Measurements from ENCODE around the gene C14orf93.
A peak's percentile ranks its signal among the peaks of the same experiment; 100 is the strongest.

Gene C14orf93

DNA sequence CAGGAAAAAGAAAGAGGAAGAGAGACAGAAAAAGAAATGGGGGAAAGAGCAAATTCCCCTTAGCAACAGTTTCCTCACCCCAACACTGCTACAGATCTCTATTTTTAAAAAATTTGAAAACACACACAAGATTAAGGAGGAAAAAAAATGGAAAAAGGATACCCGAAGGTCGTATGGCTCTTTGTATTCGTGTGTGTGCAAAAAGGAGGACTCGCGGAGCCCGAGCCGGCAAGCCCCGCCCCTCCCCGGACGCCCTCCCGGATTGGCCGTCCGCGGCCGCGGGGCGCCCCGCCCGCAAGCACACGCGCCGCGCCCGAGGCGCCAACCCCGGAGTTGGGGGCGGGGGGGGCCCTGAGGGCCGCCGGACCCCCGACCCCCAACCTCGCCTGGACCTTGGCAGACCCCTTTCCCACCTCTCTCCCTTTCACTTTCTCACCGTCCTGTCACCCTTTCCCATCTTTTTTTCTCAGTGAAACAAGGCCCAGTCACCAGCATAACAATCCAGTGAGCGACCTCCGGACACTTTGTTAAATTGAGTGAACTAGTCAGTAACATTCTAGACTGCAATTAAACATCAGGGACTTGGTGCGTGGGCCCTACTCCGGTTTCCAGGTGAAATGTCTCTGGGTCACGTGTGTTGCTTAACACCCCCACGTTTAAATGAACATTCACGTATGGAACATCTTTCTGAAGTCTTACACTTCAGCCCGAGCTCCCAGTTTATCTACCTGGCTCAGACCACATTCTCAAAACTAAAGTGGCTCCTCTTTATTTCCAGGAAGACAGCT, at the start of gene C14orf93:
C14orf93 (minus strand) TSS at position 205 of the 788 bp plus-strand sequence. CDS start 11,120 bp downstream, outside the sequence.
- peak; percentile 44 for DNase-seq

- no peak for DNase-seq
Observed at GRCh38 chr14:23058654-23059504, 48.9 kb upstream of the C14orf93 start.

GRCh38 chr14:23057757-23058653, 48.1 kb upstream of the C14orf93 start:
- DNase-seq, result no peak

DNA sequence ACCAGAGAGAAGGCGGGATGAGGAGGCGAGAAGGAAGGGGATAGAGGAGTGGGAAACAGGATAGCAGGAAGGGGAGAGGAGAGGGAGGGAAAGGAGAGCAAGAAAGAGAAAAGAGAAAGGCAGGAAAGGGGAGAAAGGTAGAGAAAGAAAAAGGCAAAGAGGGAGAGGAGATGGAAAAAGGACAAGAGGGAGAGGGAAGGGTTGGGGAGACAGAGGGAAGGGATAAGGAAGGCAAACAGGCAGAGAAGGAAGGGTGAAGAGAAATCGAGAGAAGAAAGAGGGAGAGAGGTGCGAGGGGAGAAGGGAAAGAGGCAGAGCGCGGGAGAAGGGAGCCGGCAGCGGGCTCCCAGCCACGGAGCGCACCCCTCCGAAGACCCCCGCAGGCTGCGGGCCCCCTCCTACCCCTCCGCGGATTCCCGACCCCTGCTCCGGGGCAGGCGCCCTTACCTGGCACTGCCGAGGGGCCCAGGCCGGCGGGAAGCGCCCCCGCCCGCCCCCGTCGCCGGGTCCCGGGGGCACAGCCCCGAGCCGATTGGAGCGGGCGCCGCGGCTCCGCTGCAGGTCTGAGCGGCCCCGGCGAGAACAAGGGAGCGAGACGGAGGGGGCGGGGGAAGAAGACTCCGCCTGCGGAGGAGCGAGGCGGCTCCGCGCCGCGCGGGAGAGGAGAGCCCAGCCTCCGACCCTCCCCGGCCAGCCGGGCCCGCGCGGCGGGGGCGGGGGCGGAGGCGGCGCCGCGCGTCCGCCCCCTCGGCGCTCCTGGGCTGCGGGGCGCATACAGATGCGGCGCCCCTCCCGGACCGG, 47.2 kb upstream of the C14orf93 start, which contains the start of gene CDH24:
CDH24 (minus strand) TSS at position 565 of the 801 bp plus-strand sequence. CDS start 1,787 bp downstream, outside the sequence.
- no peak for DNase-seq

DNA sequence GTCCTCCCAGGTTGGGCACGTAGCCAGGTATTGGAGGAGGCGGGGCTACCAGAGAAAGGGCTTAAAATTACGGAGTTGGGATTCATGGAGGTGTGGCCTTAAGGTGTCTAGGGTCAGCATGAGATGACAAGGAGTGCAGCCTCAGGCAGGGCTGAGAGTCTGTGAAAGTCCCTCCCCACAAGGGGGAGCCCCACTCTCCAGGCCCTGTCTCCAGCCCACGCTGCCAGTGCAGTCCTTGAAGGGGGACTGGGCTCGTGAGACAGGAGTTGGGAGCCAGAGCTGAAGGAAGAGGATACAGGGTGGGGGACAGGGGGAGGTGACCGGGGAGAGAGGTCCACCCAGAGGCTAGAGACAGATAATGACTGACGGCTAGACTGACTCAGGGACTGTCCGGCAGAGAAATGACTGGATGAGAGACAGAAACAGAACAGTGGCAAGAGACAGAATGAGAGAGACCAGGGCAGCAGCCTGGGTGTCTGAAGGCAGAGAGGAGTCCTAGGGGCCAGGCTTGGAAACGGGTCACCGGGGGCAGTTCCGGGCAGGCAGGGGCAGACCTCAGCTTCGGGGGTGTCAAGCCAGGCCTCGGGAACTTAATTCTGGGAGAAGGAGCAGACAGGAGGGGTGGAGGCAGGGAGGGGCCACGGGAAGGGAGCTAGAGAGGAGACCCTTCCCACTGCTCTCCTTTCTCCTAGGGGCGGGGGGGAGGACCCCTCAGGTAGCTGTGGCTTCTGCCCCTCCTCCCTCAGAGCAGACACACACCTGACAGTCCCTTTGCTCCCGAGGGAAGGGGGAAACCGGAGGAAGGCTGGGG, 46.4 kb upstream of the C14orf93 start:
- no peak for DNase-seq

GRCh38 chr14:23055621-23056144, 45.7 kb upstream of the C14orf93 start:
- no peak for DNase-seq

GRCh38 chr14:23055147-23055550, 45.2 kb upstream of the C14orf93 start:
- no peak for DNase-seq

GRCh38 chr14:23054000-23054811, 44.3 kb upstream of the C14orf93 start:
- DNase-seq, result no peak

GRCh38 chr14:23053426-23053825, 43.5 kb upstream of the C14orf93 start:
- DNase-seq, result no peak

DNA sequence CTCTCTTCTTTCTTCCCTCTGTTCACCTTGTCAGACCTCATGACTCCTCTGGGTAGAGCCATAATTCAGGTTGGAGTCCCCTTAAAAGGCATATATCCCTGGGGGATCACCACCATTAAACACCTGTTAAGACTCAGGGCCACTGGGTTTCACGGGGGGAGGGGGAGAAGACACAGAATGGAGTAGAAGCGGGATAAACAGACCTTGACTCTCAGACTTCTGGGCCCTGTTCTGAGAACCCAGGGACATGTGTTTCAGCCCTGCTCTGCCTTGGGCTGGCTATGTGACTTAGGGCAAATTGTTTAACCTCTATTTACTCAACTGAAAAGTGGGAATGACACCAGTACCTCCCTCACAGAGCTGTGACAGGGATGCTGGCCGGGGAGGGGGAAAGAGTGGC, 42.7 kb upstream of the C14orf93 start:
- no peak for DNase-seq

GRCh38 chr14:23052182-23052623, 42.3 kb upstream of the C14orf93 start:
- DNase-seq, result no peak

DNA sequence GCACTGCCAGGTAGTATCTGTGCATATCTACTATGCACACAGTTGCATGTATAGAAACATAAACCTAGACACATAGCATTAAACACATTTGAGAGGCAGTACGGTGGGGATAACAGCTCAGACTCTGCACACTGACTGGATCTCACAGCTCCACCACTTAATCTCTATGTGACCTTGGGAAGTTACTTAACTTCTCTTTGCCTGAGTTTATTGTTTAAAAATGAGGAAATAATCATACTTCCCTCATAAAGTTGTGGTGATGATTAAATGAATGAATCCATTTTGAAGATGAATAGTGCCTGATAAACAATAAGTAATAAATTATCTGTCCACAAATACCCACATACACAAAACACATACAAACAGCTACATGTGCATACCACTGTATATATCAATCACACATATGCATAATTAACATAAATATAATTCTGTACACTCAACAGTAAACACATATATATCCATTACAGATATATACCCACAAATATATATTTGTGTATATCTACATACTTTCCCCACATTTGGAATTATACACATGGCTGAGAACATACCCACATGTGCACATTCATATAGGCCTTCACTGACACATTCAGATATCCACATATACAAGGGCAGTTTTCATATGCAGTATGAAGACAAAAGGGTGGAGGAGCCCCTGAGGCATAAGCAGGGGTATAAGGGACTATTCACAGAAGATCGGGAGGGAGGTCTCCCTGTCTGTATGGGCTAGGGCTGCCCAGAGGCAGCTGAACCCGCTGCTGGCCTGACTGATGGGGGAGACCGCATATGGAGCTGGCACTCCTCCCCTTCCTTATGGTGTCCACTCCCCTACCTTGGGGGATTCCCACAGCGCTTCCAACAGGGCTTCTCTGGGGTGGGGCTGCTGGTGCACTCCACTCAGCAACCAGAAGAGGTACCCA, 41.5 kb upstream of the C14orf93 start:
- DNase-seq, result no peak

DNA sequence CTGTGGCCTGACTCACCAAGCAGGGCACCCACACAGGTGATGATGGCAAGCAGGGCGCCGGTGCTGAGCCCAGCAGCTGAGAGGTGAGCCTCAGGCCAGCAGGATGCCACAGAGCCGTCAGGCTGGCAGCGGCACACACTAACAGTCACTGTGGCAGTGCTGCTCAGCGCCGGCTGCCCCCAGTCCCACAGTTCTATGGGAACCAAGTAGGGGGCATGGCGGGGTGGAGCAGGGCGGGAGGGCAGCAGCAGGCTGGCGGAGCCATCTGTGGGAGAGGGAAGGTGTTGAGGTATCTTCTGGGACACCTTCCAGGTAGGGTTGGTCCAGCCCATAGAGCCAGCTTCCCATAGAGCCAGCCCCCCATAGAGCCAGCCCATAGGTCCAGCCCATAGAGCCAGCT, 39.1 kb upstream of the C14orf93 start:
- no peak for DNase-seq

DNA sequence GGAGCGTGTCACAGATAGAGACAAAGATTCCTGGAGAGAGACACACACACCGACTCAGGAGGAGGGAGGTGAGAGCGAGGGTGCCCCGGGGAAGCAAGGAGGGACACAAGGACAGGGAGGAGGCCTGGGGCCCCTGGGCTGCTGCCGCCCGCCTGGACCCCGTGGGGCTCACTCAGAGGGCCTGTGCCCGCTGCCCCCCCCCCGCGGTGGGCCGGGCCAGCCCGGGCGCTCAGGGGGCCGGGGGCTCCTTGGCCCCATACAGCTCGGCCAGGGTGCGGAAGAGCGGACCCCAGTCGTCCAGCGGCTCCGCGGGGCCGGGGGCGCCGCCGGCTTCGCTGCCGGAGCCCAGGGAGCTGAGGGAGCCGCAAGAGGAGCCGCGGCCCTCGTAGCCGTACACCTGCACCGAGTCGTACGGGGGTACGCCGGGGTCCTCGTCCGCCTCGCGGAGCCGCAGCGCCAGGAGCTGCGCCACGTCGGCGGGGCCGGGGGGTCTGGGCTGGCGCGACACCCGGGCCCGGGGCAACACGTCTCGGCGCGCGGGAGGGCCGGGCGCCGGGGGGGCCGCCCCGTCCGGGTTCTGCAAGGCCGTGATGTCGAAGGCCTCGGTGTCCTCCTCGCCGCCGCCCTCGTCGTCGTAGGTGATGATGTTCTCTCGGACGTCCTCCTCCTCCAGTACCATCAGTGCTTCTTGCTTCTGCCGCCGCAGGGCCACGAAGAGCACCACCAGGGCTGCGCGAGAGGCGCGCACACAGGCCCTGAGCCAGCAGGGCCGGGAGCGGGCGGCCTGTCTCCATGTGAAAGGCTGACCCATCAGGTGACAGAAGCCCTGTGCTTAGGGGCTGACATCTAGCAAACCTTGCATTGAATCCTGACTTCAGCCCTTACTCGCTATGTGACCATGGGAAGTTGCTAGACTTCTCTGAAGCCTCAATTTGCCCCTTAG, 38.1 kb upstream of the C14orf93 start:
- no peak for DNase-seq

GRCh38 chr14:23047034-23047634, 37.2 kb upstream of the C14orf93 start:
- DNase-seq, result no peak

GRCh38 chr14:23045419-23046357, 35.7 kb upstream of the C14orf93 start:
- DNase-seq, result no peak

Measured in DMS 273 treated with DMSO at 0.1 percent for 48 hours (cell line).